Body of pancreas (tissue), 4 donors: Measurements from ENCODE around the gene TMEM200C.

ENCODE experiments used
- CTCF ChIP-seq, 7 experiments: fragments of 450-650 bp in 4 of 7; fragments of 200-600 bp in 3 of 7; sonication (generic) in 3 of 7; IDR thresholded peaks; one replicate each; pipeline ENCODE4 v1.5.1; 2016 to 2019; ENCODE audit warnings: antibody characterized with exemption in 7 of 7
- POLR2A ChIP-seq, 3 donors: fragments of 450-650 bp; IDR thresholded peaks; one replicate each; pipeline ENCODE4 v1.6.1; 2016; ENCODE audit warnings: antibody characterized with exemption in 3 of 3, mild to moderate bottlenecking in 2 of 3

DNA sequence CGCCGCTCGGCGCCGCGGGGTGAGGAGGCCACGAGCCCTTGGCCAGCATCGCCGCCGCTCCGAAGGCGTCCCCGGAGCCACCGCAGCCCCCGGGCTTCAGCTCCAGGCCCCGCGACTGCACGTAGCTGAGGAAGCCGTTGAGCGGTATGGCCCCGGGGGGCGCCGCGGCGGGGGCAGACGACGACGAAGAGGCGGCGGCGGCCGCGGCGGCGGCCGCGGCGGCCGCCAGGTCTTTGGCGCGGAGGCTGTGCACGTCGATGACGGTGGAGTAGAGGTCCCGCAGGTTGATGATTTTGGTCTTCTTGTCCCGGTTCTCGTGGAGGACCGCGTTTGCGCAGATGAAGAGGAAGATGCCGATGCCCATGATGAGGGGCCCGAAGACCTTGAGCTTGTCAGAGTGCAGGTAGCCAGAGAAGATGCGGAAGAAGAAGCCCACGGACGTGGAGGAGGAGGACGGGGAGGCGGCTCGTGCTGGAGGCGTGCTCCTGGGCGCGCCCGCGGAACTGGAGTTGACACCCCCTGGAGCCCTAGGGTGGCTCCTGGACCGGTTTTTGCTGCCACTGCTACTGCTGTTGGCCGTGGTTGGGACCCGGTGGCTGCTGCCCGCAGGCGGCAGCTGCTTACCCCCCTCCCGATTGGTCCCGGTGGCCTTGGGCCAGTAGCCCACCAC, 4.0 kb downstream of the TMEM200C start:
- TF ChIP-seq POLR2A (IDR thresholded peaks at IDR 0.05) (no peak), CTCF (IDR thresholded peaks at IDR 0.05) (no peak)
